Activated naive CD4-positive, alpha-beta T cell (primary cell): Measurements from ENCODE around the gene DHRS7C.
"Not testable (repeated sequence)": the region's sequence is repeated elsewhere in the genome, so short reads cannot be mapped to it uniquely, and the experiment has no call there.

Source experiments
- DNase-seq, 4 experiments: peaks; one replicate each; lab custom pipeline; 2025; lab: John Stamatoyannopoulos, UW

DHRS7C gene

GRCh38 chr17:9810100-9810949, 18.9 kb upstream of the DHRS7C start:
- no peak for DNase-seq

- DNase-seq = no peak
These were observed 18.0 kb upstream of the DHRS7C start for GRCh38 chr17:9809409-9809808.

GRCh38 chr17:9806699-9807098, 15.3 kb upstream of the DHRS7C start:
- no peak for DNase-seq

GRCh38 chr17:9805769-9806168, 14.4 kb upstream of the DHRS7C start:
- no peak for DNase-seq

- DNase-seq = no peak
These were observed 11.3 kb upstream of the DHRS7C start for GRCh38 chr17:9802697-9803096.

- DNase-seq = no peak
These were observed 10.9 kb upstream of the DHRS7C start for GRCh38 chr17:9802294-9802693.

- DNase-seq = no peak
These were observed 10.1 kb upstream of the DHRS7C start for GRCh38 chr17:9801505-9801904.

- DNase-seq = no peak
These were observed 7.3 kb upstream of the DHRS7C start for GRCh38 chr17:9798724-9799123.

- DNase-seq = no peak
These were observed 6.6 kb upstream of the DHRS7C start for GRCh38 chr17:9798008-9798407.

GRCh38 chr17:9792181-9792840, 919 bp upstream of the DHRS7C start:
- no peak for DNase-seq

GRCh38 chr17:9790316-9790715, 1.1 kb downstream of the DHRS7C start:
- DNase-seq = no peak

GRCh38 chr17:9788601-9789000, 2.8 kb downstream of the DHRS7C start:
- DNase-seq = no peak

GRCh38 chr17:9784544-9784943, 6.8 kb downstream of the DHRS7C start:
- no peak for DNase-seq

- DNase-seq = not testable (repeated sequence)
These were observed 7.9 kb downstream of the DHRS7C start for GRCh38 chr17:9783465-9783864.

GRCh38 chr17:9783050-9783449, 8.3 kb downstream of the DHRS7C start:
- DNase-seq = no peak

GRCh38 chr17:9780552-9780951, 10.8 kb downstream of the DHRS7C start:
- DNase-seq = no peak

GRCh38 chr17:9776911-9777310, 14.5 kb downstream of the DHRS7C start:
- DNase-seq = no peak

- no peak for DNase-seq
These were observed 18.7 kb downstream of the DHRS7C start for GRCh38 chr17:9772658-9773057.

- no peak for DNase-seq
These were observed 19.9 kb downstream of the DHRS7C start for GRCh38 chr17:9771465-9771864.

- DNase-seq = no peak
These were observed 22.2 kb downstream of the DHRS7C start for GRCh38 chr17:9769036-9769695.

- no peak for DNase-seq
These were observed 22.9 kb downstream of the DHRS7C start for GRCh38 chr17:9768381-9768934.

GRCh38 chr17:9767432-9767991, 23.9 kb downstream of the DHRS7C start:
- DNase-seq = no peak
